Measurements from ENCODE around the gene MKRN3.
A peak's percentile ranks its signal among the peaks of the same experiment; 100 is the strongest.

Gene MKRN3

GRCh38 chr15:23565395-23566070 is at the start of gene MKRN3:
MKRN3 (plus strand) TSS chr15:23565674; CDS start chr15:23565783, 109 bp downstream.
- peak in 1 of 2 donors; percentile 6 for DNase-seq (ENCODE audit: low read depth in 2 of 2)

DNA sequence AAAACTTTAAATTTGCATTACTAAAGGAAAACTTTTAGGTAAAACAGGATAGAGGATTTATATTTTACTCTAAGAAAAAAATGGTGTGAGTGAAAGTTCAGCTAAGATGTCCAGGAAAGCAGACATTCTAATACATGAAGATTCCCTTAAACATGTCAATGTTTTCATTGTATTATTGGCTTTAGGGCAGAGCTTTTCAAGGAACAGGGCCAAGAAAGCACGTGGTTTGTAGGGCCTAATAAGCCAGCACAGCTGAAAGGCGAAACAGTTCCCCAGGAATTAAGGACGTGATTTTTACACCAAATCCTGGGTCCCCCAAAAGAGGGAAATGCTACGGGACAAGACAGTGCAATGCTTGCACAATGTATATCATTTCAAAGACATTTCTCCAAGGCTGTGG is 48.6 kb upstream of the MKRN3 start:
- no peak for DNase-seq (ENCODE audit: low read depth in 2 of 2)

DNA sequence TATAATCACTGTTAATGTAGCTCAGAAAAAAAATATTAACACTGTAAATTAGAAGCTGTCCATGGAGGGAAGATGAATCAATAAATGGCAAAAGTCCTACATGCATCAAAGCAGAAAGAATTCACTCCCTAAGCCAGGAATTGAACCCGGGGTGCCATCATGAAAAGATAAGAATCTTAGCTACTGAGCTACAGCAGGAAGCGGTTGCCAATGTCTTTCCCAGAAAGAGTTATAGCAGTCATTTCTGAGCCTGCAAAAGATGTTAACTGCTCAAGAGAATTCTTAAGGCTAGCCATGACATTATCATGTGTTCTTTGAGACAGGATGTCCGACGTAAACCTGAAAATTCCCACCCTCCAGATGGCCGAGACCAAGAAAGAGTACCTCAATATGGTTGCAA is 47.4 kb upstream of the MKRN3 start:
- no peak for DNase-seq (ENCODE audit: low read depth in 2 of 2)

GRCh38 chr15:23524816-23525215 is 40.7 kb upstream of the MKRN3 start:
- DNase-seq (ENCODE audit: low read depth in 2 of 2) = no peak

DNA sequence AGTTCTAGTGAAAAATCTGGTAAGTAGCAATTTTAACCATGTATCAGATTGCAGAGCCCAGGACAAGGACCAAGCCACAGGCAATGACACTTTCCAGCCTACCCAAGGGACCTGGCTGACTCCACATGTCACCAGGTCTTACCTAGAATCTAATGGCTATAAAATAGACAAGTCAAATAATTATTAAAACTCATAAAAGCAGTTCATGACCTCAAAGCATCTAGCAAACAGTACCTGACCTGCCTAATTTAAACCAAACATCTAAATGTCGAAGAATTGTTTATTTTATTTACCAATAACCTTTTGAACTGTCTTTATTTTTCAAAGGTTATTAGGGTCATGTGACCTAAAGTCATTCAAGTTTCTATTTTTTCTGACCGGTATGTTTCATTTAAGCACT is 35.6 kb upstream of the MKRN3 start:
- DNase-seq (ENCODE audit: low read depth in 2 of 2) = no peak

DNA sequence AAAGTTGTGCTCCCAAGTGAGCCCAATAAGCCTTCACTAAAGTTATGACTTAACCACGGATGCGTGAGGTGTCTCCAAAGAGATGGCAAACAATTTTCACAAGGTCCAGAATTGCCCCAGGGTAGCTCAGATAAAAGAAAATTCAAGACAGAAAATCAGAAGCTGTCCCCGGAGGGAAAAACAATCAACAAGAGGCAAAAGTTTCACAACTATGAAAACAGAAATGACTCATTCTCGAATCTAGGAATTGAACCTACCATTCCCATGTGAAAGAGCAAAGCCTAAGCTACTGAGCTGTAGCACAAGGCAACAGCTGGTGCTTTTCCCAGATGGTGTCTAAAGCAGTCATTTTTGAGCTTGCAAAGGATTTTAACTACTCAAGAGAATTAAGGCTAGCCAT is 33.5 kb upstream of the MKRN3 start:
- DNase-seq (ENCODE audit: low read depth in 2 of 2) = no peak

DNA sequence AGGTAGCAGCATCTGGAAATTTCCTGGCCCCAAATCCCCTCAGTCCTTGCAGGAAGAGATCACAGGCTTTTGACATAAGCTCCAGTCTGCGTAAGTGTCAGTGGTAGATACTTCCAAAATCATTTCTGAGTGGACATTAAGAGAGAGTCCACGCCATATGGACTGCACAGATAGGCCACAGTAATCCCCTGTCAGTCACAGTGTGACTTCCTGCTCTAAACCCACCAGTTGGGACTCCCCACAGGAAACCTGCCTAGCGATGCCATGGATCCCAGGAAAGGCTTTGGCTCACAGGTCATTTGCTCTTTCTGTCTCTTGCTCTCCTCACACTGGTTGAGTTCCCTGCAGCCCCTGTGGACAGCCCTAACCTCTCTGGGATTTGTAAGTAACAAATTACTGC is 28.8 kb upstream of the MKRN3 start:
- DNase-seq (ENCODE audit: low read depth in 2 of 2) = no peak

DNA sequence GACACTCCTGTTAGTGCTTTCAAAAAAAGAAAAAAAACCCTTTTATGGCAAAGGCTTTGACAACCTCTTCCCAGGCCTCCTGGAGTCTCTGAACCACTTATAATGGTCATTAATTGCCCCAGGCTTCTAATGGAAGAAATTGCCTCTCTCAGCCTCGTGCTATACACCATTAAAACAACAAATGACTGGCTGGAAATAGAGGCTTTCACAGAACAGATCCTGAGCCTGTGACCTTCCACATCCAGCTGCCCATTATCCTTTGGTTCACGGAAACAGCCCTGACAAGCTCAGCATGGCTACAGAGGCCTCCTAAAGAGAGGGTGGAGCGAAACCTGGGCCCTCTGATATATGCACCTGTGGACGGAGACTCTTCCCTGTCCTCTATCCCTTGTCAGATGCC is 26.8 kb upstream of the MKRN3 start:
- DNase-seq (ENCODE audit: low read depth in 2 of 2) = no peak

- DNase-seq (ENCODE audit: low read depth in 2 of 2) = no peak
These were observed 25.6 kb upstream of the MKRN3 start for GRCh38 chr15:23539892-23540291.

DNA sequence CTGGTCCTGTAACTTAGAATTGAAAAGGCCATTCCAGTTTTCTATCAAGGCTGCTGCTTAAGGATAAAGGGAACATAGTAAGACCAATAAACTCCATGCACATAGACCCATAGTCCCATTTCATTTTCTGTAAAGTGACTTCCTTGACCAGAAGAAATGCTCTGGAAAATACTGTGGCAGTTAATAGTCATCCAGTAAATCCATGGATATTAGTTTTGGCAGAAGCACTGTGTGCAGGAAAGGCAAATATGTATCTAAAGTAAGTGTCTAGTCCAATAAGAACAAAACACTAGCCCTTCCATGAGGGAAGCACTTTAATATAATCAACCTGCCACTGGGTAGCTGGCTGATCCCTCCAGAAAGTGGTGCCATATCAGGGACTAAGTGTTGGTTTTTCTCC is 19.3 kb upstream of the MKRN3 start:
- no peak for DNase-seq (ENCODE audit: low read depth in 2 of 2)

DNA sequence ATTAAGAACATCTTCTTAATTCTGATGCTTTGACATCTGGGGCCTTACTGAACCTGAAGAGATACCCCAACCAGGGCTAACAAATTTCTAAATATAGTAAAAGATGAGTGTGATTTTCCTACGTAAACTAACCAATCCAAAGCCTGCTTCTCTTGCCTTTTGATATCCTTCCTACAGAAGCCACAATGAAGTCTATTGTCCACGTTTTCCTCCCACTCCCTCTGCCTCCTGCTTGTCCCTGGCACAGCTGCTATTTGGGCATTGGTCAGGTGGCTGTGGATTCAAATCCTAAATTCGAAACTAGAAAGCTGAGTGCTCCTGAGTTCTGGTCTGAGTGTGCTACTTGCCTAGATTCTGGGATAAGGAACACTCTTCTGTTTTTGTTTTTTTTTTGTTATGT is 17.4 kb upstream of the MKRN3 start:
- DNase-seq (ENCODE audit: low read depth in 2 of 2) = no peak

DNA sequence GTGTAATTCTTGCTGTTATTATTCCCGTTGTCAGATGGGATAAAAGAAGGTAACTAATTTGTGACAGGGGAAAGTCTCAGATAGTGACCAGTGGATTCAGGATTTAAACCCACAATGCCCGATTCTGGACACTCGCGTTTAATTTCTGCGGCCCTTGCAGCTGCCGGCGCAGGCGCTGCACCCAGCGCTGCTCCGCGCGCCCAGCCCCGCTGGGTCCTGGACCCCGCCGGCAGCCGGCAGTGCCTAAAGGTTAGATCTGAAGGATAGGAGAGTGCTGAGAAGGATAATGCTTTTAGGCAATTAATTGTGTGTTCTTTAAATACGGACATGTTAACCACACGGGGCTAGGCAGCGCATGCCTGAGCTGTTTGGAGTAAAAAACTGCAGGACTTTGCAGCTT is 3.6 kb upstream of the MKRN3 start:
- no peak for DNase-seq (ENCODE audit: low read depth in 2 of 2)

GRCh38 chr15:23564821-23565394 is 566 bp upstream of the MKRN3 start:
- no peak for DNase-seq (ENCODE audit: low read depth in 2 of 2)

DNA sequence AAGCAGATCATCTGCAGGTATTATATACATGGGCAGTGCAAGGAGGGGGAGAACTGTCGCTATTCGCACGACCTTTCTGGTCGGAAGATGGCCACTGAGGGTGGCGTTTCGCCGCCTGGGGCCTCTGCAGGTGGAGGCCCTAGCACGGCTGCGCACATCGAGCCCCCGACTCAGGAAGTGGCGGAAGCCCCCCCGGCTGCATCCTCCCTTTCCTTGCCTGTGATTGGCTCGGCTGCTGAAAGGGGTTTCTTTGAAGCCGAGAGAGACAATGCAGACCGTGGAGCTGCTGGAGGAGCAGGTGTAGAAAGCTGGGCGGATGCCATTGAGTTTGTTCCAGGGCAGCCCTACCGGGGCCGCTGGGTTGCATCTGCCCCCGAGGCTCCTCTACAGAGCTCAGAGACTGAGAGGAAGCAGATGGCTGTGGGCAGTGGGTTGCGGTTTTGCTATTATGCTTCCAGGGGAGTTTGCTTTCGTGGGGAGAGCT is 639 bp downstream of the MKRN3 start:
- DNase-seq (ENCODE audit: low read depth in 2 of 2) = no peak

DNA sequence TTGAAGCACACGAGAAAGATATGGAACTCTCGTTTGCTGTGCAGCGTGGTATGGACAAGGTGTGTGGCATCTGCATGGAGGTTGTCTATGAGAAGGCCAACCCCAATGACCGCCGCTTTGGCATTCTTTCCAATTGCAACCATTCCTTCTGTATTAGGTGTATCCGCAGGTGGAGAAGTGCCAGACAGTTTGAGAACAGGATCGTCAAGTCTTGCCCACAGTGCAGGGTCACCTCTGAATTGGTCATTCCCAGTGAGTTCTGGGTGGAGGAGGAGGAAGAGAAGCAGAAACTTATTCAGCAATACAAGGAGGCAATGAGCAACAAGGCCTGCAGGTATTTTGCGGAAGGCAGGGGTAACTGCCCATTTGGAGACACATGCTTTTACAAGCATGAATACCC is 1.2 kb downstream of the MKRN3 start:
- DNase-seq (ENCODE audit: low read depth in 2 of 2) = no peak

- no peak for DNase-seq (ENCODE audit: low read depth in 2 of 2)
These were observed 2.4 kb downstream of the MKRN3 start for GRCh38 chr15:23567921-23568320.

GRCh38 chr15:23569151-23569925 is 3.9 kb downstream of the MKRN3 start:
- DNase-seq (ENCODE audit: low read depth in 2 of 2) = no peak

DNA sequence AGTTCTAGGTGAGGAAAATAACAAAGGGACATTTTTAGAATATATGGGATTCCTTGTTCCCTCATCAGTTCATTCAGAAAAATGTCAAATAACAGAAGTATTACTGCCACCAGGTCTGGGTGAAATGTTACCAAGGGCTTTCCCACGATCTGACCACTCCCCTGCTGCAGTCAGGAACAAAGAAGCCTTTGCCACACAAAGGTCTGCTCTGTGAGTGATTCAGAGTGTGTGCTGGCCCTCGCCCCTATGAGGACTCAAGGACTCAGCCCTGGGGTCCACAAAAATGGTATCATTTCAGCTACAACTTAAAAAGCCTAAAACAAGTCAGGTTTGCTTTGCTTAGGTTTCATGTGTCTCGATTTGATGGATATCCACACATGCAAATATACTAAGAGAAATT is 5.0 kb downstream of the MKRN3 start:
- DNase-seq (ENCODE audit: low read depth in 2 of 2) = no peak

DNA sequence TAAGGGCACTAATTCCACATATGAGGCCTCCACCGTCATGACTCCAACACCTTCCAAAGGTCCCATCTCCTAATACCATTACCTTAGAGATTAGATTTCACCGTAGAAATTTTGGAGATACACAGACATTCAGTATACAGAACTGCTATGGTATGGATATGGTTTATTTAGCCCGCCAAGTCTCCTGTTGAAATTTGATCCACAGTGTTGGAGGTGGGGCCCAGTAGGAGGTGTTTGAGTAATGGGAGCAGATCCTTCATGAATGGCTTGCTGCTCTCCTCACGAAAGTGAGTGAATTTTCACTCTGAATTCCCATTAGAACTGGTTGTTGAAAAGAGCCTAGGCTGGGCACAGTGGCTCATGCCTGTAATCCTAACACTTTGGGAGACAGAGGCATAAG is 7.4 kb downstream of the MKRN3 start:
- DNase-seq (ENCODE audit: low read depth in 2 of 2) = no peak

DNA sequence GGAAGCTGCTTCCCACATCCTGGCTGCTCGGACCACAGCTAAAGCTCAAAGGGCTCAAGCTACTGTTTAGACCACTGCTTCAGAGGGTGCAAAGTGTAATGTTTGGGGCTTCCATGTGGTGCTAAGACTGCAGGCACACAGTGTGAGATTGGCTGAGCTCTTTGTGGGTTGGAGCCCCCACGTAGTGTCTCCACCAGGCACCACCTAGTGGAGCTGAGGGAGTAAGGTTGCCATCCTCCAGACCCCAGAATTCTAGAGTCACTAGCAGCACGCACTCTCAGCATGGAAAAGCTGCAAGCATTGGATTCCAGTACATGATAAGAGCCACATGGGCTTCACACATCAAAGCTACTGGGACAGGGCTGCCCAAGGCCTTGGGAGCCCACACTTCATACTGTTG is 9.3 kb downstream of the MKRN3 start:
- DNase-seq (ENCODE audit: low read depth in 2 of 2) = no peak

DNA sequence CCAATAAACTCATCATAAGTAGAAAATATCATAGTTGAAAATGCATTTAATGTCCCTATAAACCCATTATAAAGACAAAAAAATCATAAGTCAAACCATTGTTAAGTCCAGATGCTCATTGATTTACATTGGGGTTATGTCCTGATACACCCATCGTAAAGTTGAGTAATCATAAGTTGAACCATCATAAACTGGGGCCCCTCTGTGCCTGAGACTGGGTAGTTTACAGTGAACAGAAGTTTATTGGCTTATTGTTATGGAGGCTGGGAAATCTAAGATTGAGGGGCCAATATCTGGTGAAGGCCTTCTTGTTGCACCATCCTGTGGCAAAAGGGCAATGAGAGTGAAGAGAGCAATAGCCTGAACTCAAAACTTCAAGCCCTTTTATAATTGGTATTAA is 10.6 kb downstream of the MKRN3 start:
- no peak for DNase-seq (ENCODE audit: low read depth in 2 of 2)

- no peak for DNase-seq (ENCODE audit: low read depth in 2 of 2)
These were observed 13.2 kb downstream of the MKRN3 start for GRCh38 chr15:23578521-23579150.

DNA sequence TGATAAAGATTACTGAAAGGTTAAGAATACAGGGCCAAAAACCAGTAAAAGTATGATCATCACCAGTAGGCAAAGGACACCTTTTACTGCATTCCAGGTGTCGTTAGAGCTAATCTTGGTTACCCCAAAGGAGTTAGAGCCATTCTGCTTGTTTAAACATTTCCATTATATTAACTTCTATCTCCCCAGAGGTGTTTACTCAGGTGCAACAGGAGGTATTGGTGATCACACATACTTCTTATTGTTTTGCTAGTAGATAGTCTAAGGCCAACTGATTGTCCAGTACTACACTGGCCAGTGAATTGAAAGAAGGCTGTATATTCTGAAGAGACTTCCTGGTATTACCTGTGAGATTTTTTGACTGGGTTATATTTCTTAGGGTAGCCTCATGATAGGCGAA is 22.8 kb downstream of the MKRN3 start:
- DNase-seq (ENCODE audit: low read depth in 2 of 2) = no peak
